Anterior cingulate cortex (tissue), 58 donors: ENCODE data around the gene SLC35F6.

Experiments
- DNase-seq, 58 donors: peaks; one replicate each; lab custom pipeline; 2025; lab: John Stamatoyannopoulos, UW

Gene SLC35F6

GRCh38 chr2:26764078-26764887, at the start of gene SLC35F6:
Gene SLC35F6, plus strand, starts transcription at chr2:26764284. Its CDS starts 66 bp downstream, at chr2:26764350.
- peak in 56 of 58 donors; percentile 25 to 86 (median 70) for DNase-seq

- DNase-seq = no peak
Measured at GRCh38 chr2:26715528-26716270, 48.4 kb upstream of the SLC35F6 start.

- DNase-seq = no peak
Measured at GRCh38 chr2:26716340-26716739, 47.7 kb upstream of the SLC35F6 start.

- no peak for DNase-seq
Measured at GRCh38 chr2:26716769-26717168, 47.3 kb upstream of the SLC35F6 start.

GRCh38 chr2:26717362-26717761, 46.7 kb upstream of the SLC35F6 start:
- no peak for DNase-seq

GRCh38 chr2:26718949-26719686, 45.0 kb upstream of the SLC35F6 start:
- DNase-seq = no peak

- DNase-seq = peak in 11 of 58 donors; percentile 5 to 37 (median 19)
Measured at GRCh38 chr2:26720322-26721114, 43.6 kb upstream of the SLC35F6 start.

GRCh38 chr2:26721115-26722032, 42.7 kb upstream of the SLC35F6 start:
- no peak for DNase-seq

GRCh38 chr2:26722328-26722727, 41.8 kb upstream of the SLC35F6 start:
- no peak for DNase-seq

GRCh38 chr2:26722911-26723310, 41.2 kb upstream of the SLC35F6 start:
- no peak for DNase-seq

GRCh38 chr2:26723475-26723874, 40.6 kb upstream of the SLC35F6 start:
- no peak for DNase-seq

GRCh38 chr2:26723991-26724750, 39.9 kb upstream of the SLC35F6 start:
- DNase-seq = peak in 1 of 58 donors; percentile 17

- no peak for DNase-seq
Measured at GRCh38 chr2:26724784-26725520, 39.1 kb upstream of the SLC35F6 start.

GRCh38 chr2:26725521-26725820, 38.6 kb upstream of the SLC35F6 start:
- no peak for DNase-seq

GRCh38 chr2:26726228-26726627, 37.9 kb upstream of the SLC35F6 start:
- no peak for DNase-seq

GRCh38 chr2:26727641-26728561, 36.2 kb upstream of the SLC35F6 start:
- no peak for DNase-seq

GRCh38 chr2:26729311-26729710, 34.8 kb upstream of the SLC35F6 start:
- no peak for DNase-seq
